ENCODE measurements around the gene CCT6A.

DNA sequence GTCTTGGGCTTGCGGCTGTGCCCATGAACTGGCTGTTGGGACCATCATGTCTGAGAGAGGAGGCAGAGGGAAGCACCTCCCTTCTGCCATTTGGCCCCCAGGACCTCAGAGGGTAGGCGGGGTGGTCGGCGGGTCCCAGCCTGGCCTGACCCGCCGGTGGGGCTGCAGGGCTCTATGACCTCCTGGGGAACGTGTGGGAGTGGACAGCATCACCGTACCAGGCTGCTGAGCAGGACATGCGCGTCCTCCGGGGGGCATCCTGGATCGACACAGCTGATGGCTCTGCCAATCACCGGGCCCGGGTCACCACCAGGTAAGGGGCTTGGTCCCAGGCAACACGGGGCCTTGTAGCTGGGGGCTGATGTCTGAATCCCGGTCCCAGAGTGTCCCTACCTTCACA, 26.6 kb downstream of the CCT6A start:
- TF ChIP-seq, protein P1, sequence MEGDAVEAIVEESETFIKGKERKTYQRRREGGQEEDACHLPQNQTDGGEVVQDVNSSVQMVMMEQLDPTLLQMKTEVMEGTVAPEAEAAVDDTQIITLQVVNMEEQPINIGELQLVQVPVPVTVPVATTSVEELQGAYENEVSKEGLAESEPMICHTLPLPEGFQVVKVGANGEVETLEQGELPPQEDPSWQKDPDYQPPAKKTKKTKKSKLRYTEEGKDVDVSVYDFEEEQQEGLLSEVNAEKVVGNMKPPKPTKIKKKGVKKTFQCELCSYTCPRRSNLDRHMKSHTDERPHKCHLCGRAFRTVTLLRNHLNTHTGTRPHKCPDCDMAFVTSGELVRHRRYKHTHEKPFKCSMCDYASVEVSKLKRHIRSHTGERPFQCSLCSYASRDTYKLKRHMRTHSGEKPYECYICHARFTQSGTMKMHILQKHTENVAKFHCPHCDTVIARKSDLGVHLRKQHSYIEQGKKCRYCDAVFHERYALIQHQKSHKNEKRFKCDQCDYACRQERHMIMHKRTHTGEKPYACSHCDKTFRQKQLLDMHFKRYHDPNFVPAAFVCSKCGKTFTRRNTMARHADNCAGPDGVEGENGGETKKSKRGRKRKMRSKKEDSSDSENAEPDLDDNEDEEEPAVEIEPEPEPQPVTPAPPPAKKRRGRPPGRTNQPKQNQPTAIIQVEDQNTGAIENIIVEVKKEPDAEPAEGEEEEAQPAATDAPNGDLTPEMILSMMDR (IDR thresholded peaks at IDR 0.05), result no peak
- TF ChIP-seq EZH2 (IDR thresholded peaks at IDR 0.05; ENCODE audit: borderline replicate concordance, insufficient read depth, low read depth, low read length, poor library complexity, severe bottlenecking), result no peak

Data from B cell (primary cell).